Erythroblast (primary cell): ENCODE results near the gene B4GALNT1.

Experiments used
- GATA1 ChIP-seq: IDR thresholded peaks from 2 replicates; pipeline ENCODE4 v1.6.1; 2011; ENCODE audit warnings: low read depth, mild to moderate bottlenecking, control low read depth, low read length, moderate library complexity
- POLR2A ChIP-seq: IDR thresholded peaks from 2 replicates; pipeline ENCODE4 v1.6.1; 2011; ENCODE audit warnings: mild to moderate bottlenecking, low read length

DNA sequence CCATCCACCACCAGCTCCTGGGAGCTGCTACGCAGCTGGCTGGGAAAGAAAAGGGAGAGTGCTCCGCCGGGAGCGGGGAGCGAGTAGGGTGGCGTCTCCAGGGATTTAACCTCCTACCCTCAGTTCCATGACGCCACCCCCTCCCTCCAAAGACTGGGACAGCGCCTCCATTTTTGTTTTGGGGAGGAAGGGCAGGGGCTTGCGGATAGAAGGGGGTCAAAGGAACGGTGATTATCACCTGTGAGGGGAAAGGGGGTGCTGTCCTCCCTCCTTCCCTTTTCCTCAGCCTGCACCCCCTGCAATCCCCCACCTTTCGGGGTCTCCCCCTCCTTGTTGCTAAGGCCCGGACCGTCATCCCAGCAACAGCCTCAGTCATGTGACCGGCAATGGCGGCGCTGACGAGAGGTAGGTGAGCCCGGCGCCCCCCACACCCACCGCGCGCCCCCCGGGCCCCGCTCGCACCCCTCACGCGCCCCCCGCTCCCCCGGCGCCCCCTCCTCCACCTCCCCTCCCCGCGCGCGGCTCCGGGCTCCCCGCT, 28.5 kb downstream of the B4GALNT1 start, which contains the start of gene DTX3:
- TF ChIP-seq POLR2A: no peak
- no peak for TF ChIP-seq GATA1
